ENCODE data around the gene B3GALNT2.

- no peak for TF ChIP-seq EP300 (IDR thresholded peaks at IDR 0.05; ENCODE audit: borderline replicate concordance)
- TF ChIP-seq CREB1 (IDR thresholded peaks at IDR 0.05; ENCODE audit: low read depth): no peak
- TF ChIP-seq YY1 (IDR thresholded peaks at IDR 0.05; ENCODE audit: low read depth): no peak
- TF ChIP-seq CEBPB (IDR thresholded peaks at IDR 0.05): no peak
- TF ChIP-seq RAD21 (IDR thresholded peaks at IDR 0.05; ENCODE audit: low read depth): no peak
- no peak for TF ChIP-seq MAX (IDR thresholded peaks at IDR 0.05)
- TF ChIP-seq REST (IDR thresholded peaks at IDR 0.05; ENCODE audit: low read depth): no peak
- TF ChIP-seq FOXM1 (IDR thresholded peaks at IDR 0.05; ENCODE audit: borderline replicate concordance, low read depth): no peak
- TF ChIP-seq TEAD4 (IDR thresholded peaks at IDR 0.05): no peak
Observed at GRCh38 chr1:235533476-235534168, 29.4 kb upstream of the B3GALNT2 start.

Measured in Ishikawa (cell line).